Activated naive CD4-positive, alpha-beta T cell treated with anti-CD3 and anti-CD28 coated beads, Interleukin-2, amount 10 ng/mL, durations not matched to agents 7 days and 5 days (primary cell): ENCODE measurements around the gene SPATS2L.

Experiments used
- CTCF ChIA-PET: fragments of 350-600 bp; sonication (Branson Sonifier 250); formaldehyde crosslinking; loops from one replicate; lab custom pipeline; 2021; ENCODE audit warnings: antibody characterized with exemption; lab: Charles Lee
- DNase-seq: peaks from one replicate; pipeline ENCODE4 v3.0.0-alpha.2; 2020
- H3K27ac Mint-ChIP-seq: one replicate; pipeline ENCODE4 v1.8.0; 2021; ENCODE audit warnings: mild to moderate bottlenecking, moderate library complexity, mixed read lengths
- H3K27me3 Mint-ChIP-seq: one replicate; pipeline ENCODE4 v1.8.0; 2021; ENCODE audit warnings: mild to moderate bottlenecking, mixed read lengths
- H3K36me3 Mint-ChIP-seq: one replicate; pipeline ENCODE4 v1.8.0; 2021; ENCODE audit warnings: mixed read lengths
- H3K4me1 Mint-ChIP-seq: one replicate; pipeline ENCODE4 v1.8.0; 2021; ENCODE audit warnings: mixed read lengths
- H3K4me3 Mint-ChIP-seq: one replicate; pipeline ENCODE4 v1.8.0; 2021; ENCODE audit warnings: mild to moderate bottlenecking, moderate library complexity, mixed read lengths
- H3K9me3 Mint-ChIP-seq: one replicate; pipeline ENCODE4 v1.8.0; 2021; ENCODE audit warnings: mixed read lengths

Gene SPATS2L

DNA sequence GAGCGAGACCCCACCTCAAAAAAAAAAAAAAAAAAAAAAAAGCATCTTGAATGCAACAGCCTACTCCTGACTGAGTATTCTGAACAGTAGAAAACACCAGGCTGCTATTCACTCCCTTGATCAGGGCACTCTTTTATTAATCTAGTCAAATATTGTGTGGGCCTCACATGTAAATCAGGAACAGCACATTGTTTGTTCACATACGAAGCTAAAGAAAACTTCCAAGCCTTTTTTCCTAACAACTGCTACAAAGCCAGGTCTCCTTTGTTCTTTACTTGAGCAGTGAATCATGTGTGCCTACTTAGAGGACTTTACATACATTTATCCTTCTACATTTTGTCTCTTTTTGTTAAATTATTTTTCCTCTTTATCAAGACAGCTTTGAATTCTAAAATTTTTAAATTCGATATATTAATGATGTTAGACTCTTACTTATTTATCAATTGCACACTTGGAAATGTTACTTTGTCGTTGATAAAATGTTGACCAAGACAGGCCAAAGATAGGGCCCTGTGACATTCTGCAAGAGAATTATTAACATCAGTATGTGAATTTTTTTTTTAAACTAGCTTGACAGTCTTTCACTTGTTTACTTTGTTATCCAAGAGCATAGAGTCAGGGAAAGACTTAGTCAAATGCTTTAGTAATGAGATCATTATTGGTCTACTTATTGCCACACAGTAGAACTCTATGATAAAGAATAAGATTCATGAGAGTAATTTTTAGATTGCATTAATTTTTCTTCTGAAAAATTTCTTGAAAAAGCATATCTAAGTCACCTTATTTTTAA is 13.2 kb downstream of the SPATS2L start:
- Mint-ChIP-seq H3K27ac (no peak overlapping the region), H3K9me3 (no peaks in the 10 kb centered on the region), H3K36me3 (no peaks in the 10 kb centered on the region), H3K4me3 (no peak overlapping the region), H3K27me3 (no peaks in the 10 kb centered on the region), H3K4me1 (peaks cover 9% of the 10 kb centered on the region)
- CTCF ChIA-PET, result interaction anchor here (0.8 kb wide), 1 partner anchor 162 kb away, joined by 3 read pairs; no protein-coding TSS in a partner anchor
- no peak for DNase-seq

DNA sequence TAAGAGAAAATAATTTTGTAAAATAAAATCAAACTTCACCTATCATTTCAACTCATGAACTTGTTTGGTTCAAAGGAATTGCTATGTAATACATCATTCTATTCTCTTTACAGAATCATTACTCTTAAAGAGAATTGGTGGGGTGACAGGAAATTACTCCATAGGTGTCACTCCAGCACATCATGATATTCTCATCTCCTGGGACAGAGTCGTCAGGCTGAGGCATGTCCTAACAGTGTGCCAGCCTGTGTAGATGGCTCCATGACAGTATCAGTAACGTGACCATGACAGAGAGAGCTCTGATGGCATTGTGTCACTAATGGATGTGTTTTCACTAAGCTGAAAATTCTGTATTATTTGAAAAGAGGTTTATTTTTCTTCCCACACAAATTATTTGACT is 13.9 kb downstream of the SPATS2L start:
- no peaks in the 10 kb centered on the region for H3K27me3 Mint-ChIP-seq
- H3K4me3 Mint-ChIP-seq, result no peak overlapping the region
- CTCF ChIA-PET, result interaction anchor here (0.8 kb wide), 1 partner anchor 162 kb away, joined by 3 read pairs; no protein-coding TSS in a partner anchor
- DNase-seq, result no peak
- no peak overlapping the region for H3K27ac Mint-ChIP-seq
- H3K9me3 Mint-ChIP-seq, result no peaks in the 10 kb centered on the region
- H3K36me3 Mint-ChIP-seq, result no peaks in the 10 kb centered on the region
- peaks cover 9% of the 10 kb centered on the region for H3K4me1 Mint-ChIP-seq

DNA sequence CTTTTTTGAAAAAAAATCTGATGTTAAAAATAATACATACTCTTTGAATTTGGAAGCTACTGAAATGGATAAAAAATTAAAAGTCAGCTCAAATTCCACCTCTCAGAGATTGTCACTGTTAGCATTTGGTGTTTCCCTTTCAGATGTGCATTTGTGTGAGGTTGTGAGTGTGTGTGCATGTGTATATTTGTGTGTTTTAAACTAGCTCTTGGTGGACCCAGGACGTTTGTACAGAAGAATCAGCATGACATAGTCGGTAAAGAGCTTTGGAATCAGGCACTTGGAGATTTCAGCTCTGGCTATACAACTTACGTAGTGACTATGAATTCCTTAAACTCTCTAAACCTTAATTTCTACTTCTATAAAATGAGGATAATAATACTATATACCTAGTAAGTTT is 14.5 kb downstream of the SPATS2L start:
- H3K4me1 Mint-ChIP-seq, result peaks cover 6% of the 10 kb centered on the region
- H3K27ac Mint-ChIP-seq, result no peak overlapping the region
- CTCF ChIA-PET, result no interaction called here
- no peak overlapping the region for H3K4me3 Mint-ChIP-seq
- no peaks in the 10 kb centered on the region for H3K27me3 Mint-ChIP-seq
- H3K36me3 Mint-ChIP-seq, result no peaks in the 10 kb centered on the region
- DNase-seq, result no peak
- H3K9me3 Mint-ChIP-seq, result no peaks in the 10 kb centered on the region

GRCh38 chr2:200321780-200322534 is 15.5 kb downstream of the SPATS2L start:
- H3K27me3 Mint-ChIP-seq, result no peaks in the 10 kb centered on the region
- no peaks in the 10 kb centered on the region for H3K9me3 Mint-ChIP-seq
- peaks cover 3% of the 10 kb centered on the region for H3K4me1 Mint-ChIP-seq
- no peak for DNase-seq
- H3K36me3 Mint-ChIP-seq, result no peaks in the 10 kb centered on the region
- no peak overlapping the region for H3K4me3 Mint-ChIP-seq
- H3K27ac Mint-ChIP-seq, result no peak overlapping the region
- CTCF ChIA-PET, result interaction anchor here (1.2 kb wide), 1 partner anchor 9 kb away, joined by 3 read pairs; no protein-coding TSS in a partner anchor

DNA sequence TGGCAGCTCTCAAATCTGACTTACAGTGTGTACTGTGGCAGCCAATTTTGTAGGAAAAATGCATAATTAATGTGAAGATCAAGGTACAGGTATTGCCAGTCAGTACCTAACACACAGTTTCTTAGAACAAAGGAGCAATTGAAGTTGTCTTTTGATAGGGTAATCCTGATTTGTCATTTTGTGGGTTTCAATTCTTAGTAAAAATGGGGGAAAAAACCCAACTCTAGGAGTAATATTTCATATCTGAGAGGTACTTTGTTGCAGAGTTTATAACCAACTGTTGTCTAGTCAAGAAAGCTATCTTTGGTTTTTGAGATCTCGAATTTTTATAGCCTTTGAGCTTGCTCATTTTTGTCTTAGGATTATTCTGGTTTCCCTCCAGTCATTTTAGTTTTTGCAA is 16.1 kb downstream of the SPATS2L start:
- H3K4me3 Mint-ChIP-seq, result no peak overlapping the region
- H3K27ac Mint-ChIP-seq, result no peak overlapping the region

DNA sequence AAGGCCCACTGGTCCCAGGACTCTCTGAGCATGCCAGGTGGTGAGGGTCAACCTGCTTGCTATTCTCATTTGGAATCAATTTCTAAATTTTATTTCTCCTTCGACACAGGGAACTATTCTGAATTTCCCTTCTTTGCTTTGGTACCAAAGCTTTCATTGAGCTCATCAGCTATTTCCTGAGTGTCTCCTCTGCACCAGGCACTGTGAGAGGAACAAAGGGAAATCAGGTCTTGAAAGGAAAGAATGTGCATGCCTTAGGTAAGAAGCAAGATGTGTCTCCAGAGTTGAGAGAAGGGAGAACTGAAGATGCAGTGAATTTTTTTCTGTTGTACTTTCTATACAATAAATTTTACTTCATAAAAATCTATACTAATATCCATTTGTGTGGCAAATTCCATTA is 17.9 kb downstream of the SPATS2L start:
- Mint-ChIP-seq H3K36me3 (no peaks in the 10 kb centered on the region), H3K9me3 (no peaks in the 10 kb centered on the region), H3K4me3 (no peak overlapping the region), H3K27ac (no peak overlapping the region), H3K4me1 (peaks cover 3% of the 10 kb centered on the region), H3K27me3 (no peaks in the 10 kb centered on the region)
- CTCF ChIA-PET, result no interaction called here
- DNase-seq, result no peak

More for the DNA sequence above, 16.1 kb downstream of the SPATS2L start:
- Mint-ChIP-seq H3K9me3 (no peaks in the 10 kb centered on the region), H3K36me3 (no peaks in the 10 kb centered on the region), H3K4me1 (peaks cover 3% of the 10 kb centered on the region), H3K27me3 (no peaks in the 10 kb centered on the region)
- DNase-seq, result no peak
- CTCF ChIA-PET, result interaction anchor here (1.2 kb wide), 1 partner anchor 9 kb away, joined by 3 read pairs; no protein-coding TSS in a partner anchor

DNA sequence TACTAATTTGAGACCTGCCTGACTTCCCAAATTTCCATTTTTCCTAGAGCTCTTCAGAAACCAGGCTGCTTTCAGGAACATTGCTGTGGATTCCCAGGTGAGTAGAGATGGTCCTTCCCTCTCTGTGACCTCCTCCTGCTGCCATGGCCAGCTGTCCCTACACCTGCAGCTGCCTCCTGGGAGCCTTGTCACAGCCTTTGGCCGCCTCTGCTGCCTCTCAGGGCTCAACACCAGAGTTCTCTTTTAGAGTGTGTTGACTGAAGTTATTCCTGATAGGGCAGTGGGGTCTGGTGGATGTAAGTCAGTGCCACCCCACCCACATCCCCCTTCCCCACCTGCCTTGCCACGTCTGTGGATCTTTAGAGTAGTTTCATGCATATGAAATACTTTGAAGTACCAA is 22.9 kb downstream of the SPATS2L start:
- H3K4me3 Mint-ChIP-seq, result no peak overlapping the region
- CTCF ChIA-PET, result no interaction called here
- H3K9me3 Mint-ChIP-seq, result no peaks in the 10 kb centered on the region
- H3K27ac Mint-ChIP-seq, result no peak overlapping the region
- H3K27me3 Mint-ChIP-seq, result no peaks in the 10 kb centered on the region
- DNase-seq, result no peak
- H3K36me3 Mint-ChIP-seq, result peaks cover 1% of the 10 kb centered on the region
- H3K4me1 Mint-ChIP-seq, result no peaks in the 10 kb centered on the region

DNA sequence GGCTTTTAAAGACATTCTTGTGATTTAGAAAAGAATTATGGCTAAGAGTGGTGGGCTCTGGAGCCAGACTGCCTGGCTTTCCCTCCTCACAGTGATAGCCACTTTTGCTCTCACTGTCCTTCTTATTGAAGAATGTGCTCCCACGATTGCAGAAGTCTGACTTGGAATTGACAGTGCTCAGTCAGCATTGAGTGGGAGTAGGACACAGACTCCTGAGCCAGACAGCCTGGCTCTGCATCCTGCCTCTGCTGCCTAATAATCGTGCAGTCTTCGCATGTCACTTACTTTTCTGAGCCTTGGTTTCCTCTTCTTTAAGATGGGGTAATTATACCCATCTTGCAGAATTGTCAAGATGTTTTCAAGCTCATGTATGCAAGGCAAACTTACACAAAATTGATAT is 23.3 kb downstream of the SPATS2L start:
- CTCF ChIA-PET, result no interaction called here
- Mint-ChIP-seq H3K27me3 (no peaks in the 10 kb centered on the region), H3K27ac (no peak overlapping the region), H3K9me3 (no peaks in the 10 kb centered on the region), H3K4me3 (no peak overlapping the region), H3K36me3 (peaks cover 1% of the 10 kb centered on the region), H3K4me1 (no peaks in the 10 kb centered on the region)
- DNase-seq, result no peak

- Mint-ChIP-seq H3K36me3 (peaks cover 1% of the 10 kb centered on the region), H3K9me3 (no peaks in the 10 kb centered on the region), H3K27ac (no peak overlapping the region), H3K4me1 (no peaks in the 10 kb centered on the region), H3K27me3 (no peaks in the 10 kb centered on the region), H3K4me3 (no peak overlapping the region)
- CTCF ChIA-PET, result no interaction called here
- DNase-seq, result no peak
Measured at GRCh38 chr2:200330351-200331060, 24.0 kb downstream of the SPATS2L start.

GRCh38 chr2:200331061-200331400 is 24.5 kb downstream of the SPATS2L start:
- no peaks in the 10 kb centered on the region for H3K27me3 Mint-ChIP-seq
- H3K4me1 Mint-ChIP-seq, result no peaks in the 10 kb centered on the region
- CTCF ChIA-PET, result interaction anchor here (1.0 kb wide), 1 partner anchor 8 kb away, joined by 3 read pairs; no protein-coding TSS in a partner anchor

DNA sequence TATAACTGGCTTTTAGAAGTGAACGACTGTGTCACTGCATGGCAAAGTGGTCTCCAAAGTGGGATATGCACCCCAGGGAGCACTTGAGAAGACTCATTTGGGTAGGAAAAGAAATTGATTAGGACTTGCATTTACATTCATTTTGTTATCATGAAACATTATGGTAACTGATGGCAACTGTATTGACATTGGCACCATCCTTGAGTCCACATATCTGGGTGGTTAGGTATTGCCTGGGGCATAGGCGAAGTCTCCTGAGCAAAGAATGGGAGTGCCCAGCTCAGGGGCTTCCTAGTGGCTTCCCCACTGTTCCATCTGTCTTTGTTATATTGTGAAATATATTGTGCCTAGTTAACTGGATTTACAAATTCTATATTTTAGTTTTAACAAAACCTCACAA is 29.2 kb downstream of the SPATS2L start:
- H3K4me1 Mint-ChIP-seq, result peaks cover 3% of the 10 kb centered on the region
- H3K4me3 Mint-ChIP-seq, result no peak overlapping the region
- no peaks in the 10 kb centered on the region for H3K9me3 Mint-ChIP-seq
- CTCF ChIA-PET, result interaction anchor here (0.7 kb wide), 1 partner anchor 191 kb away, joined by 3 read pairs; no protein-coding TSS in a partner anchor
- H3K36me3 Mint-ChIP-seq, result peaks cover 1% of the 10 kb centered on the region
- no peak overlapping the region for H3K27ac Mint-ChIP-seq
- no peaks in the 10 kb centered on the region for H3K27me3 Mint-ChIP-seq
- no peak for DNase-seq

More at GRCh38 chr2:200331061-200331400, 24.5 kb downstream of the SPATS2L start:
- no peaks in the 10 kb centered on the region for H3K9me3 Mint-ChIP-seq
- peaks cover 1% of the 10 kb centered on the region for H3K36me3 Mint-ChIP-seq
- no peak for DNase-seq
- no peak overlapping the region for H3K4me3 Mint-ChIP-seq
- no peak overlapping the region for H3K27ac Mint-ChIP-seq

GRCh38 chr2:200336980-200337615 is 30.6 kb downstream of the SPATS2L start:
- DNase-seq, result no peak
- H3K27ac Mint-ChIP-seq, result no peak overlapping the region
- no peaks in the 10 kb centered on the region for H3K9me3 Mint-ChIP-seq
- no peaks in the 10 kb centered on the region for H3K27me3 Mint-ChIP-seq
- CTCF ChIA-PET, result interaction anchor here (1.1 kb wide), 1 partner anchor 352 kb away, joined by 3 read pairs; no protein-coding TSS in a partner anchor
- H3K4me1 Mint-ChIP-seq, result peaks cover 11% of the 10 kb centered on the region
- peaks cover 1% of the 10 kb centered on the region for H3K36me3 Mint-ChIP-seq
- H3K4me3 Mint-ChIP-seq, result no peak overlapping the region

DNA sequence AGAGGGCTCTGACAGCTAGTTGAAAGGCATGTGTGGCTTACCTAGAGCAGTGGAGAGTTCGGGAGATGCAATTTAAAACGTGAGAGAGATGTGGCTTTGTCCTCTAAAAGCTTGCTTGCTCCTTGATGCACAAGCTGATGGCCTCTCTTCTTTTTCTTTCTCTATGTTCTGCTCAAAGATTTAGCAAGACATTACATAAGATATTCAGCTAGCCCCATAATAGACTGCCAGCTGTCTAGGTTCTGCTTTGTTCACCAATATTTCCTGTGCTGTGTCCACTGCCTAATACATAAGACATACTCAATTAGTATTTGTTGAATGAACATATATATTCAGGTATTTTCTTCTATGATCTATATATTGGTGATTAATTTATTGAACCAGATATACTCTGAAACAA is 31.1 kb downstream of the SPATS2L start:
- H3K9me3 Mint-ChIP-seq, result no peaks in the 10 kb centered on the region
- H3K27ac Mint-ChIP-seq, result no peak overlapping the region
- no peak for DNase-seq
- no peak overlapping the region for H3K4me3 Mint-ChIP-seq
- peaks cover 11% of the 10 kb centered on the region for H3K4me1 Mint-ChIP-seq
- peaks cover 1% of the 10 kb centered on the region for H3K36me3 Mint-ChIP-seq
- H3K27me3 Mint-ChIP-seq, result no peaks in the 10 kb centered on the region
- CTCF ChIA-PET, result interaction anchor here (1.1 to 1.4 kb wide), 2 partner anchors 134 to 352 kb away, joined by 3 to 4 read pairs; no protein-coding TSS in a partner anchor
